ENCODE results near the gene ATXN7L3. TPM values are rescaled to one million over a fixed set of nuclear protein-coding genes. Genes with fewer than 3 reads are reported as not detected.

Gene ATXN7L3
- total and polyA plus RNA-seq, 9 of the 15 experiments (the other 6 are each of a cell fraction or from before 2014, with no cell fraction given): 0.62 to 66.1 (median 33.2) TPM

GRCh38 chr17:44210342-44211192 is 10.9 kb upstream of the ATXN7L3 start (continued):
- no peak for TF ChIP-seq SFPQ (IDR thresholded peaks at IDR 0.05; ENCODE audit: low read depth, low read length)
- no peak for TF ChIP-seq SRSF1 (IDR thresholded peaks at IDR 0.05; ENCODE audit: low read depth, low read length)
- peak; percentile 40; the same call in 1 of the 2 replicates for TF ChIP-seq ZNF583 (CRISPR knock-in tag; IDR thresholded peaks at IDR 0.05)
- peak; percentile 70; the same call in 1 of the 2 replicates for TF ChIP-seq KAT7 (CRISPR knock-in tag; IDR thresholded peaks at IDR 0.05; ENCODE audit: borderline replicate concordance)
- TF ChIP-seq DMBX1 (CRISPR knock-in tag; IDR thresholded peaks at IDR 0.05; ENCODE audit: borderline replicate concordance): peak; percentile 77; the same call in 1 of the 2 replicates
- TF ChIP-seq CAMTA2 (CRISPR knock-in tag; conservative IDR thresholded peaks at IDR 0.05): no peak
- peak; percentile 95 for TF ChIP-seq L3MBTL2 (IDR thresholded peaks at IDR 0.05)
- TF ChIP-seq CBX5 (IDR thresholded peaks at IDR 0.05; ENCODE audit: borderline replicate concordance, low read depth): no peak
- TF ChIP-seq ETV6 (IDR thresholded peaks at IDR 0.05; ENCODE audit: borderline replicate concordance in 1 of 2, low read depth in 2 of 2, low read length in 1 of 2): no peak; a peak in 1 of 4 replicates
- peak; percentile 71; the same call in 1 of the 2 replicates for TF ChIP-seq ETV6 (CRISPR knock-in tag; IDR thresholded peaks at IDR 0.05; ENCODE audit: borderline replicate concordance)
- TF ChIP-seq ZNF174 (CRISPR knock-in tag; IDR thresholded peaks at IDR 0.05): no peak
- TF ChIP-seq PATZ1 (CRISPR knock-in tag; IDR thresholded peaks at IDR 0.05; ENCODE audit: borderline replicate concordance): no peak
- TF ChIP-seq ZBTB34 (CRISPR knock-in tag; IDR thresholded peaks at IDR 0.05): no peak
- TF ChIP-seq ZBTB43 (CRISPR knock-in tag; IDR thresholded peaks at IDR 0.05): no peak
- peak in 1 of 2 experiments; percentile 54; a peak in 1 of 4 replicates for TF ChIP-seq ZMIZ1 (IDR thresholded peaks at IDR 0.05; ENCODE audit: low read depth in 2 of 2, low read length in 2 of 2)
- no peak for TF ChIP-seq LCOR (CRISPR knock-in tag; IDR thresholded peaks at IDR 0.05)

Data from K562 (cell line).